Measurements from ENCODE around the gene PLAAT3.
A peak's percentile ranks its signal among the peaks of the same experiment; 100 is the strongest.

The PLAAT3 gene

GRCh38 chr11:63573881-63574855, 40.1 kb downstream of the PLAAT3 start:
- peak overlapping the region; percentile 50 for H3K4me3 ChIP-seq (ENCODE audit: low read depth, low read length)
- TF ChIP-seq, protein P1, sequence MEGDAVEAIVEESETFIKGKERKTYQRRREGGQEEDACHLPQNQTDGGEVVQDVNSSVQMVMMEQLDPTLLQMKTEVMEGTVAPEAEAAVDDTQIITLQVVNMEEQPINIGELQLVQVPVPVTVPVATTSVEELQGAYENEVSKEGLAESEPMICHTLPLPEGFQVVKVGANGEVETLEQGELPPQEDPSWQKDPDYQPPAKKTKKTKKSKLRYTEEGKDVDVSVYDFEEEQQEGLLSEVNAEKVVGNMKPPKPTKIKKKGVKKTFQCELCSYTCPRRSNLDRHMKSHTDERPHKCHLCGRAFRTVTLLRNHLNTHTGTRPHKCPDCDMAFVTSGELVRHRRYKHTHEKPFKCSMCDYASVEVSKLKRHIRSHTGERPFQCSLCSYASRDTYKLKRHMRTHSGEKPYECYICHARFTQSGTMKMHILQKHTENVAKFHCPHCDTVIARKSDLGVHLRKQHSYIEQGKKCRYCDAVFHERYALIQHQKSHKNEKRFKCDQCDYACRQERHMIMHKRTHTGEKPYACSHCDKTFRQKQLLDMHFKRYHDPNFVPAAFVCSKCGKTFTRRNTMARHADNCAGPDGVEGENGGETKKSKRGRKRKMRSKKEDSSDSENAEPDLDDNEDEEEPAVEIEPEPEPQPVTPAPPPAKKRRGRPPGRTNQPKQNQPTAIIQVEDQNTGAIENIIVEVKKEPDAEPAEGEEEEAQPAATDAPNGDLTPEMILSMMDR (IDR thresholded peaks at IDR 0.05; ENCODE audit: low read depth, low read length), result no peak

GRCh38 chr11:63572026-63572688, 42.1 kb downstream of the PLAAT3 start:
- H3K4me3 ChIP-seq (ENCODE audit: low read depth, low read length), result no peak overlapping the region
- TF ChIP-seq, protein P1 (IDR thresholded peaks at IDR 0.05; ENCODE audit: low read depth, low read length), result no peak

- no peak overlapping the region for H3K4me3 ChIP-seq (ENCODE audit: low read depth, low read length)
- TF ChIP-seq, protein P1 (IDR thresholded peaks at IDR 0.05; ENCODE audit: low read depth, low read length), result no peak
Observed at GRCh38 chr11:63569570-63569969, 44.7 kb downstream of the PLAAT3 start.

- TF ChIP-seq, protein P1 (IDR thresholded peaks at IDR 0.05; ENCODE audit: low read depth, low read length), result no peak
- no peak overlapping the region for H3K4me3 ChIP-seq (ENCODE audit: low read depth, low read length)
Observed at GRCh38 chr11:63567044-63567840, 47.0 kb downstream of the PLAAT3 start.

DNA sequence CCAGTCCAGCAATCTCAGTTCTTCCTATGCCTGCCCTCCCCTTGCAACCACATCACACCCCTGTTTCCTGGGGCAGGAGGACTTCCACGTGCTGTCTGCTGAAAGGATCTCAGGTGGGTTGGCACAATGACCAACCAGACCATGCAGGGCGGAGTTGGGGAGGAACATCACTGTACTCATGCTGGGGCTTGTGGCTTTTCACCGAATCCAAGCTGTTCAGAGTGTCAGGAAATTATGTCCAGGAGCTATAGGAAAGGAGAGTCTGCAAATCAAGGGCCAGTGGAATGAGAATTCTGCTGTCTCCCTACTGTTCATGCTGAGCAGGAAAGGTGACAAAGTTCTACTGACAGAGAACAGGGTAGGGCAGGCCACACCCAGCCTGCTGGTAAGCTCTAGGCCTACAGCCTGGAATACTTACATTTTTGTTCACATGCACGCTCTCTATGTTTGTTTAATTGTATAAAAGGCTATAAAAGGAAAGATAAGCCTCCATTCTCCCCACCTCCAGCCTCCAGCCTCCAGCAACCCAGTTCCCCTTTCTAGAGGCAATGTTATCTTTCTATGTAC, 49.4 kb downstream of the PLAAT3 start:
- TF ChIP-seq, protein P1 (IDR thresholded peaks at IDR 0.05; ENCODE audit: low read depth, low read length), result no peak
- no peak overlapping the region for H3K4me3 ChIP-seq (ENCODE audit: low read depth, low read length)

DNA sequence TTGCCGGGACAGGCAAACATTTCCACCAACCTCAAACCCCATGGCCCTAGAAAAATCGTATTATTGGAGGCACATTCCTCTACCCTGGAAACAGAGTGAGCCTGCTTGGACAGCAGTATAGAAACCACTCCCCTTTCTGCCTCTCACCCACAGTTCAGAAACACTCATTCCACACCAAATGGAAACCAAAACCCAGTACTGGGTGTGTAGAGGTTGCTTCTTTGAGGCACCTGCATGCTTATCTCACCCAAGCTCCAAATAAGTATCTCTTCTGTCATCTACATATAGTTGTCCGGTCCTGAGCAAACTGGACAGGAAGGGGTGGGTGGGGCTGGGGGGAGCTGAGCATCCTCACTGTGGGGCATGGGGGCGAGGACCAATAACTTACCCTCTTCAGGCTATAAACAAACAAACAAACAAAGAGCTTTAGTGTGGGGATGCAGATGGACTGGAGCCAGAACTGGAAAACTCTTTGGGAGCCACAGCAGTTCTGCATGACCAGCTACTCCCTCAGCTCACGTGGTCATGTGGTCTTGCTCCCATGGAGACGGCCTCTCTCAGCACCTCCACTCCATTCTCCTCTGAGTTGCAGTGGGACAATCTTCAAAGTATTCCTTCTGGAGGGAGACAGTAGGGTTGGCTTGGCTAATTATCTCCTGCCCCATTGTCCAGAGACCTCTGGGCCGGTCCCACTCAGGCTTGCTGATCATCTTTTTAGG, 50.0 kb downstream of the PLAAT3 start:
- TF ChIP-seq, protein P1 (IDR thresholded peaks at IDR 0.05; ENCODE audit: low read depth, low read length), result no peak
- H3K4me3 ChIP-seq (ENCODE audit: low read depth, low read length), result no peak overlapping the region

Measured in WI38 (cell line).